Nucleus accumbens (tissue), 56 donors: Measurements from ENCODE around the gene SARM1.

Source experiments
- DNase-seq, 56 donors: peaks; one replicate each; lab custom pipeline; 2025; lab: John Stamatoyannopoulos, UW

Gene SARM1

DNA sequence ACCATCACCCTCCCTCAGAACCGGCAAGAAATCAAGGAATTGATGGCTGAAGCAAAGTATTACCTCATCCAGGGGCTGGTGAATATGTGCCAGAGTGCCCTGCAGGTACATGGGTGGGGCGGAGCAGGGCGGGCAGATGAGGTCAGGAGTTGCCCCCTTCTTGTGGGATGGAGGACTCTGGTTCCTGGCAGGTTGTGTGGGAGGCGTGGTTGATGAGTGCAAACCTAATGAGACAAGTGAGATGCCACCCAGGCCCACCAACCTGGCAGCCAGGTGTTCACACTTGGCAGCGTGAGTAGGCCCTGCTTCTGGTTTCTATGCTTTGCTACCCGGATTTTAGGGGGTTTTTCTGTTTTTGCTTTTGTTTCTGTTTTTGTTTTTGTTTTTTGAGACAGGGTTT lies 31.1 kb upstream of the SARM1 start:
- no peak for DNase-seq

DNA sequence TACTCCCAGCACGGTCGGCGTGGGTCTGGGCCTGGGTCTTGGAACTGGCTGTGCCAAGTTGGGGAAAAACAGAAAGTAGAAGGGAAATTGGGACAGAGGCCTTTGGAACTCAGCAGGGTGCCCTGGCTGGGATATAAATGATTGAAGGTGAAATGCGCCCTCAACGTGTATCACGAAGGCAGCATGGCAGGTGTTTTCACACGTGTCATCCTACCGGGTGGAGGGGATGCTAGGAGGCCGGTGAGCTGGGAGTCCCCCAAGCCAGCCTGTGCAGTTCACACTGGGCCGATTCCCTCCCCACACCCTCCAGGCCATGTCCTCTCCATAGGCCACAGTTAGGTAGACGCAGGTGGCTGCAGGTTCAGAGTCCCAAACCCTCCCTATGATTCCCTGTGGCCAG lies 30.0 kb upstream of the SARM1 start:
- no peak for DNase-seq

DNA sequence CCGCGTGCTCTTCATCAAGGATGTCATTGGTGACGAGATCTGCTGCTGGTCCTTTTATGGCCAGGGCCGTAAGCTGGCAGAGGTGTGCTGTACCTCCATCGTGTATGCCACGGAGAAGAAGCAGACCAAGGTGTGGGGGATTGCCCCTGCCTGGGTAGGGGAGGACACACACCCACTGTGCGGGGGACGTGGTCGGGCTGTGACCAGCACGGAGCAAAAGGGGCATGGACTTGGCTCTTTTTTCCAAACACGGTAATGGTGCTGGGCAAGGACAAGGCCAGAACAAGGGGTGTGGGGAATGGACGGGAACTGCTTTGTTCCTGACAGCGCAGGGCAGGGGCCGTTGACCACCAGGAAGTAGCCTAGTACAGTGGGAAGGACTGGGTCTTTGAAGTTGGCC lies 29.2 kb upstream of the SARM1 start:
- no peak for DNase-seq

DNA sequence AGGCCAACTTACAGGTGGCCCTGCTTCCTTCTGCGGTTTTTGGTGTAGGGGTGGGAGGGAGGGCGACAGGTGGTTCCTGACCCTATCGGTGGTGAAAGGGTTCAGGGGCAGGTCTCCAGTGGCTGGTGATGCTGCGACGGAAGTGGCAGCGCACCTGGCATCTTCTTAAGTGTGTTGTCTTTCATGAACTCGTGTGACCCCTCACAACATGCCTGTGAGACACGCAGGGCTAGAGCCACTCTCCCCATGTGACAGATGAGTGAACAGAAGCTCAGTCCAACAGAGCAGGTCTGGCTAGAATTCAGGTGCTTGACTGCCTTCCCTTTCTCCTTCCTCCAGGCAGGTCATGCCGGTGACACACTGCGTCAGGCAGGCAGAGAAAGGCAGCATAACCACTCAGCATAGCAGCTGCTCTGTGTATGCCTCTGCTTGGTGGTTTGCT lies 28.0 kb upstream of the SARM1 start:
- DNase-seq = no peak

DNA sequence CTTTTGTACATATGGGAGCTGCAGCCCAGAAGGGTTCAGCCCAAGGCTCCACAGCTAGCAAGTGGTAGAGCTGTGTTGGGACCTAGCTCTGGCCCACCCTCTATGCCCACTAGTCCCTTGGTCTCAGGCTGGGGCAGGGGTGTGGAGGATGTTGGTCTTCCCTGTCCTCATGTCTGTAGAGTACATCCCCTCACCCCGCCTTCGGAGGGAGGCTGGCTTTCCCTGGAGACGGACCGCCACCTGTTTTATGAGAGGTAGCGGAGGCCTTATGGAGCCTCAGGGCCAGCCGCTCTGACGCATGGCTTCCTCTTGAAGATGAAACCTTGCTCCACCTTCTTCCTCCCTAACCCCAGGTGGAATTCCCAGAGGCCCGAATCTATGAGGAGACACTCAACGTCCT lies 27.5 kb upstream of the SARM1 start:
- DNase-seq = no peak

DNA sequence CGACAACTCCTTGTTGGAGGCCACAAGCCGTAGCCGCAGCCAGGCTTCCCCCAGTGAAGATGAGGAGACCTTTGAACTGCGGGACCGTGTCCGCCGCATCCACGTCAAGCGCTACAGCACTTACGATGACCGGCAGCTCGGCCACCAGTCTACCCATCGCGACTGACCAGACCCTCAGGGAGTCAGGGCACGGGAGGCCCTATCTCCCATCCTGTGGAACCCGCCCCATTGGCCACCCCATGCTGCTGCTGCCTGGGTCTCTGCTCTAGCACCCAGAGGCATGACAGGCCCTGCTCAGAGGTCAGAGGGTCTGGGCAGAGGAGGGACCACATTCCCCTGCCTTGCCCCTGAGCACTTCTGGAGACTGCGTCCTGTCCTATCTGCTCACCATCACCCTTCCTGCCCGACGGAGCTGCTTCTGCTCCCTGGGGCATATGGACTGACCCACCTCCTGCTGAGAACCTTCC lies 27.0 kb upstream of the SARM1 start:
- no peak for DNase-seq

DNA sequence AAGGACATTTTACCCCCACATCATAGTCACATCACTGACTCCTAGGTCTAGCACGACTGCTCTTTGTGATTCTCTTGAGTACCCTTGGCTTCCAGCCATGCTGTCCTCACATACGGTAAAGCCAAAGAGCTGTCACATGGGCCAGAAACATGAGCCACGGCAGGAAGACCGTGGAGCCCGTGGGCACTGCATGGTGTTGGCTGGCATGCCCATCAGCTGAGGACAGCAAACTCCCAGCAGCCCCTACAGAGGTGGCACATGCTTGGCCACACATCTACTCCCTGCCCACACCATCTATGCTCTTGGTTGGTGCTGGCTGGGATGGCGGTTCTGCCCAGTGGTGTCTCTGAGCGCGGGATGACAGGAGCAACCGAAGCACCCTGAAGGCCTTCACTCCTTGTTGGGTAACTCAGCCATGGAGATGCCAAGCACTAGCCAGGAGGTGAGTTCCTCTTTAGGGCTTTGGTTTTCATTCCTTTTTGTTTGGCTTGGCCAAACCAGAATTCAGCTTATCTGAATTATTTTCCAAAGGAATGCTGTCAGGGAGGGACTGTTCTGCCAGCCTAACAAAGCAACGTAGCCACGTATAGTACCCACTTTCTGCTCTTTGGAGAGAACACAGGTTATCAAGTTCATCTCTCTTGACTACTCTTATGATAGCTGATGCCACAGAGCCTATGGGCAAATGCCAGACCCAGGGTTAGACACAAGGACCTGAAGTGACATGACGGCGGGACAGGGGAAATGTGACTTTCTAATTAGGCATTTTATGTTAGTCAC lies 25.9 kb upstream of the SARM1 start:
- peak in 1 of 56 donors; percentile 11 for DNase-seq

DNA sequence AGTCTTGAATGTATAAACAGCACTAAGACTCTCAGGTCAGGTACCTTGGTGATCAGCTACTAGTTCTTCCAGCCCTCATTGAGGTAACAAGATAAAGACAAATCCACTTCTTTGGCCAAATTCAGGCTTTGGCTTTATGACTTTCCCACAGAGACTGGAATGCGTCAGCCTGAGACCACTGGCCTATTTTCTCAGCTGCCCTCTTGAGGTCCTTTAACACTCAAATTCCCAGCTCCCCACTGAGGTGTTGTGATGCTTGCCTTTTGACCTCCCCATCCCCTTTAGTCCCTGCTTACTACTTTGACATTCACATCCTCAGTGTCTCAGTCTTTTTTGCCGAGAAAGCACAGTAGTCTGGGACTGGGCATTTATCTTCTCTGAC lies 25.3 kb upstream of the SARM1 start:
- DNase-seq = no peak

DNA sequence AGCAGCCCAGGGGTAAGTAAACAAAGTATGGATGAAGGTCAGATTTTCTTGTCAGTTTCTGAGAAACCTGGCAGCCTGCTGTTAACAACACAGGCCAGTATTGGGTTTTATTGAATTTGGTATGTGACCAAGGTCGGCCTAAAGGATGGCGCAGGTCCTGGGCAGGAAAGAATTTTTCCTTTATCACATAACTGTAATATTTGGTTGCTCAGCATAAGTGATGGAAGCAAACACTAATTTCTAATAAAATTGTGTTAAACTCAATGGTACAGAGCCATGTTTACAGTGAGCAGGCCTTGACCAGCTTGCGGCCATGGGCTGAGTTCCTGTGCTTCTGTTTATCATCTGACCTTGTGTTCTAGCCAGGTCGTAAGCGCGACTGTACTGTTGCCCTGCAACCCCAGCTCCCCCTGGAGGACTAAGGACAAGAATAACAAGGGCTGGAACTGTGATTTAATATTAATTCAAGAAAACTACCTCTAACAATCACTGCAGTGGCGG lies 24.7 kb upstream of the SARM1 start:
- DNase-seq = no peak

DNA sequence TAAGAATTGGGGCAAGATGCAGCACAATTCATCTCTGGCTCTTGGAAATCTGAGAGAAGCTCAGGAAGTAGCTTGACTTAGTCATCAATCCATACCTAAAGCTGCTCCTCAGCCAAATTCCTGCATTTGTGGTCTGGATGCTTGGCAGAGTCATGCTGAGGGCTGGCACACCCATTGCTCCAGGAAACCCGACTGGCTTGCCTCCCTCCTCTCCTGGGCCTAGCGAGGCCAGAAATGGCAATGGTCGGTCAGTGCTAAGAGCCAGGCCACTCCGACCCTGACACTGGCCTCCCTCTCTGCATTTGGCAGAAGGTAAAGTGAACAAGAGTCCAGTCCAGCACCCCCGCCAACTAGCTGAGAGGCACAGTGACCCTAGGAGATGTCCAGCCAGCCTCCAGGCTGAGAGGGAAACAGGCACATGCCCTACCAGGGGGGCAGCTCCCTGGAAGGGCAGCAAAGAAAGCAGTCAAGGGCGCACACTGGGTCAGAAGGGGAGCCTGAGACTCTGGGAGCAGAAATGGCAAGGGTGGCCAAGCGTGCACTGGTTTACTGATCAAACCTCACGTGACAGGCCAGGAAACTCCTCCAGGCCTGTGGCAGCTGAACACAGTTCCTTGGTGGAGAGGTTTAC lies 24.1 kb upstream of the SARM1 start:
- DNase-seq = no peak

DNA sequence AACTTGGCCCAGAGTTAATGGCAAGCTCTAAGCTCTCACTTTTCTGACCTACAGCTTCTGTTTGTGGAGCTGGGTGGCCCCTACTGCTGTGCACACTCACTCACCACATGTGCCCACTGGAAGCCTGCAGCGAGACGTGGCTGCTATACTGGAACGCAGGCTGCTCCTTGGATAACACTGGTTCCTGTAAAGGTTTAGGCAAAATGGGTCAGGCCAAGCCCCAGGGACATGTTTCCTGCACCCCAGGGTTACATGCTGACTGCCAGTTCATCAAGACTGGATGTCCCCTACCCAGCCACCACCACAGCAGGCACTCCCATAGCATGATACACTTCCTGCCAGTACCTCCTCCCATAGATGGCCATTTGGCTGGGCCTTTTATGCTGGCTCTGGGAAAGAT lies 22.5 kb upstream of the SARM1 start:
- no peak for DNase-seq

DNA sequence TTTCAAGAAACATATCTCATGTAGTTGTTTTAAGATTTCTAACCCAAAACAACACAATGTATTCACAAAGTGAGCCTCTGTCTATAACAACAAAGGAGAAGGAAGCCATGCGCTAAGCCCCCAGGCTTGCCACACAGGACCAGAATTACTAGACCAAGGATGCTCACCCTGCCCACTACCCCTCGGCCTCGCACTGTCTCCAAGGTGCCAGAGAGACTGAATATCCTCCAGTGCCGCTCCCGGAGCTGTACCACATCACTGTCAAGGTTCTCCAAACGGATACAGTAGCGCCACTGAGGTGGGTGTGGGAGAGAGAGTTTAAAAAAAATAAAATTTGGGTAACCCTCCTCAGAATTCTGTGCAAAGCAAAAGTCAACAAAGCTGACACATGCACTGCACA lies 21.2 kb upstream of the SARM1 start:
- no peak for DNase-seq

DNA sequence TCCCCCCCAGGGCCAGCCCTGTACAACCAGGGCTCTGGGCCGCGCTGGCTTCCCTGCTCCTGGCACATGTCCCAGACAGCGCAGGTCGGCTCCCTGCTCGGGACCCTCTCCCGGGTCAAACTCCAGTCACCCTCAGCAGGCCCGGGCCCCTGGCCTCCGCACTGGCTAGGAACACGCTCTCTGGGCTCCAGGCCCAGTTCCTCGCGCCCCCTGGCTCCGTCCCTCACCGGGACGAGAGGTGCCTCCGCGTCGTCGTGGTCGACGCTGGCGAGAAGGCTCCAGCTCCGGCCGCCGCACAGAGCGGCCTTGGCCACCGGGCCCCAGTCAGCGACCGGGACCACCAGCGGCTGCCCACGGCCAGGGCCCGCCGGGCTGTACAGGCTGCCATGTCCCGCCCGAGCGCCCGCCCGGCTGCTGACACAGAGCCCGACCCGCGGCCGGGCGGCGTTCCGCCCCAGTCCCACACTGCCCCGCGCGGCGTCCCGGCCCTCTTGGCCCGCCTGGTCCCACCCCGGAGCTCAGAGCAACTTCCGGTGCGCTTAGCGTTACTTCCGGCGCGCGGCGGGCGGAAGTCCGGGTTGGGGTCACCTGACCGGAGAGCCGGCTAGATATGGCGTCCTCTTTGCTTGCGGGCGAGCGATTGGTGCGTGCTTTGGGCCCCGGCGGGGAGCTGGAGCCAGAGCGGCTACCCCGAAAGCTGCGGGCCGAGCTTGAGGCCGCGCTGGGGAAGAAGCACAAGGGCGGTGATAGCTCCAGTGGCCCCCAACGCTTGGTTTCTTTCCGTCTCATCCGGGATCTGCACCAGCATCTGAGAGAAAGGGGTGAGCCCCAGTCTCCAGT lies 14.2 kb upstream of the SARM1 start, which contains the start of gene POLDIP2:
Gene POLDIP2 (minus strand): TSS at position 467 of the 840 bp plus-strand sequence. CDS start 79 bp downstream, at position 388.
- peak in 55 of 56 donors; percentile 59 to 98 (median 93) for DNase-seq

DNA sequence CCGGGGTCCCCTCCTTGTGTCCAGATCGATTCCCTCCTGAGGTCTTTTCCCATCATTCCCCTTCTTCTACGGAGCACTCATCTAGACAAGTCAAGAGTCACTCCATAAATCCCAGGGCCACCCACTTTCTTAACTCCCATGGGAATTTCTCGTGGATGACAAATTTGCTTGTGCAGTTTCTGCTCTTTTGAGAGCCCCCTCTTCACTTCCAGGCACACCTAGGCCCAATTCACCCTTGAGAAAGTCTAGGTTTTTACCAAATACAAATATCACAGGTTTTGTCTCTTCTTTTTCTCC lies 13.6 kb upstream of the SARM1 start:
- DNase-seq = no peak

DNA sequence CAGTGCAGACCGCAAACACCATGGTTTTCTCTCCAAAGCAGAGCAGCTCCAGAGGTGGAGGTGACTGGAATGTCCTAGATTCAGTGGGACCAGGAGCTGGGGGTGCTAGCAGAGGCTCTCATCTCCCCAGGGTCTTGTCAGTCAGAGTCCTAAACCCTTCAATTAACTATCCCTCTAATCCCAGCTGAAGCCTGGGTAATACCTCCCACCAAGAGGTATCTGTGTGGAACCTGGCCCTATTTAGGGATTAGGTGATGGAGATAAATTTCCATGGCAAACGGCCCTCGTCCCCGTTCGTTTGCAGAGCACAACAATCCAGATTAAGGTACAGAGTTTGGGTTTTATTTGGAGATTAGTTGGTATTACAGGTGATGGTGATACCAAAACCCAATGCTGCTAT lies 8.3 kb upstream of the SARM1 start:
- DNase-seq = no peak

DNA sequence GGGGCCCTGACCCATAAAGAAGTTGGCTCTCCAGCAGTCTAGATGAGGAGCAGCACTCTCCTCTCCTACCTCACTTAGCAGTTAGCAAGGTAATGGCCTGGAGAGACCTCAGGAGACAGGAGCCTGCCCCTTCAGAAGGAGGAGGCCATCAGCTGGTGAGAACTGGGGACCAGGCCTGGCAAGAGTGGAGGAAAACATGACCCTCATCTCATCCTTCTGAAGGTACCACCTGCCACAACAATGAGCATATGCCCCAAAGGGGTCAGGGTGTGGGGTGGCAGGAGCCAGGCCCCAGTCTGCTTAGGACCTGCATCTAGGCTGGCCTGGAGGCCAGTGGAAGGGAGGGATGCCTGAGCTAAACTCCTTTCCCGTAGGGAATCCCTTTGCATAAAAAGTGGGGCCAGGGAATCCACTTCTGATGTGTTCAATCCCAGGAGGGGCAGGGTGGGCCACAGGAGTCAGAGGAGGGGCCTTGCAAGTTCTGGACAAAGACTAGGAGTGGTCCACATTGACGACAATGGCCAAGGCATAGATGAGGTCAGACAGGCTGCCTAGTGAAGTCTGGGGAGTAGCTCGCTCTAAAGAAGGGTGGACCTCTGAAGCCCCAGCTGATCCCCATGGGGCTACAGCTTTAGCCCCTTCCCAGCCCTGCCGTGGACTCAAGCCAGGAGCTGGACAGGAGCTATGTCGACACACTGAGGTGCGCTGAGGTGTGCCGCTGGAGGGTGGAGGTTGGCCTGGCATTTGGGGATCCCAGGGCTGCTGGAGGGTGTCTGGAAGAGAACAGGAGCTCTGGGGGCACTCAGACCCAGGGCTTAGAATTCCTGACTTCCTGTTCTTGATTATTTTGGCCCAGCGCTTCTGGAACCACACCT lies 7.5 kb upstream of the SARM1 start:
- no peak for DNase-seq

DNA sequence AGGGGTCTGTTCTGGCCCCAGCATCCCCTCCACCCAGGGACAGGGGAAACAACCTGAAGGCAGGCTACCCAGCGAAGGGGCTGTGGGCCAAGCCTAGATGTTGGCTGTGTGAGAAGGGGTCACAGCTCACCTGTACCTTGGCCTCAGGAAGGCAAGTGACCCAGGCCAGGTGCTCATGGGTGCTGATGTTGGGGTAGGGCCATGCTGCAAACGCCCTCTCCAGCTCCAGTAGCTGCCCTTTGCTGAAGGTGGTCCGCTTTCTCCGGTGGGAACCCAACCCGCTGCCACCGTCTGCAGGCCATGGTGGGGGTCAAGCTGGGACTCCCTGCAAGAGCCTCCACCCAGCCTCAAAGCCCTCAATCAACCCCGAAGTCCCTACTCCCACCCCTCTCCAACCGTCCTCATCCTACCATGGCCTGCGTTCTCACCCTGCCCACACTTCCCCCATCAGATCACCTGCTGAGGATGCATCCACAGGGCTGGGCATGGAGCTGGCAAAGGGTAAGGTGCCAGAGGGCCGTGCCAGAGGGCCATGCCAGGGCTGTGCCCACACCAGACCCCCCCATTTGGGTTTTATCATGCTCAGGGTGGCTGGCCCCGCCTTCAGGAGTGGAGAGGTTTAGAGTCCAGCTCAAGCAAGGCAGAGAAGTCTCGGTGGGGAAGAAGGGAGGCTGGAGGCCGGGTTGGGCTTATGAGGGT lies 6.7 kb upstream of the SARM1 start, which contains the start of gene SEBOX:
Gene SEBOX (minus strand): TSS at position 535 of the 699 bp plus-strand sequence. CDS start 48 bp downstream, at position 487.
- DNase-seq = no peak

DNA sequence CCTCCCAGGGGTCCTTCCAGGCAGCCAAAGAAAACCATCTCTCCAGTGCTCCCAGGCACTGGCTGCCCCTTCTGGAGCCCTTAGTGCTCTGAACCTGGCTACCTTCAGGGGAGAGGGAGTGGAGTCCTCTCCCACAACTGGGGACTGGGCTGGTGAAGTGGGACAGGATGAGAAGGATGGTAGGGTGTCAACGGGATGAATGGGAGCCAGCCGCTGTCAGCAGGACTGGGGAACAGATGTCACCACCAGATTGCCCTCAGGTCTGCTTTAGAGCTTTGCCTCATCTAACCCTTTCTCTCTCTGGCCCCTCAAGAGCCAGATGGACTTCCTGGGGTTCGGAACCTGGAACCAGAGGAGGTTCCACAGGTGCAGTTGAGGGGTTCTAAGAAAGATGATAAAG lies 6.0 kb upstream of the SARM1 start:
- DNase-seq = no peak

DNA sequence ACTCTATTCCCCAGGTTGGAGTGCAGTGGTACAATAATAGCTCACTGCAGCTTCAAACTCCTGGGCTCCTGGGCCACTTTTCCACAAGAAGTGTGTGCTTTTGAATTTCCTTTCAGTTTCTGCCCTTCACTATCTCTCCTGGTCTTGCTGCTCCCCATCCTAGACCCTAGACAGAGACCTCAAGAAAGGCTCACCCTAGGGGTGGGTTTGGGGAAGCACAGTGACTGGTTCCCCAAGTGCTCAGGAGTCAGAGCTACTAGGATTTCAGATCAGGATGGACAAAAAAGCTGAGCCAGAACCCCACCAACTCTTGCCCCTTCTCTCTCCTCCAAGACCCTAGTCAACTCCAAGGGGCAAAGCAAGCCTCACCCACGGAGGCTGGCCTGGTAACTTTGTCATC lies 4.9 kb upstream of the SARM1 start:
- DNase-seq = no peak
